ENCODE results near the gene OVAAL.
"Not testable (repeated sequence)": the region's sequence is repeated elsewhere in the genome, so short reads cannot be mapped to it uniquely, and the experiment has no call there.

Gene OVAAL

GRCh38 chr1:180542113-180542837 is 16.5 kb upstream of the OVAAL start:
- DNase-seq: no peak

GRCh38 chr1:180542838-180543145 is 16.0 kb upstream of the OVAAL start:
- DNase-seq: no peak

- no peak for DNase-seq
These were observed 14.7 kb upstream of the OVAAL start for GRCh38 chr1:180544050-180544449.

GRCh38 chr1:180545991-180546390 is 12.8 kb upstream of the OVAAL start:
- no peak for DNase-seq

- no peak for DNase-seq
These were observed 10.0 kb upstream of the OVAAL start for GRCh38 chr1:180548686-180549317.

GRCh38 chr1:180549770-180550169 is 9.0 kb upstream of the OVAAL start:
- not testable (repeated sequence) for DNase-seq

GRCh38 chr1:180550241-180550640 is 8.5 kb upstream of the OVAAL start:
- no peak for DNase-seq

GRCh38 chr1:180551997-180552396 is 6.8 kb upstream of the OVAAL start:
- DNase-seq: no peak

- DNase-seq: not testable (repeated sequence)
These were observed 5.7 kb upstream of the OVAAL start for GRCh38 chr1:180553046-180553445.

- no peak for DNase-seq
These were observed 3.4 kb upstream of the OVAAL start for GRCh38 chr1:180555411-180555810.

GRCh38 chr1:180560200-180560867 is 1.6 kb downstream of the OVAAL start:
- DNase-seq: no peak

- no peak for DNase-seq
These were observed 2.3 kb downstream of the OVAAL start for GRCh38 chr1:180560868-180561600.

- no peak for DNase-seq
These were observed 3.9 kb downstream of the OVAAL start for GRCh38 chr1:180562640-180563025.

- DNase-seq: no peak
These were observed 4.5 kb downstream of the OVAAL start for GRCh38 chr1:180563026-180563827.

GRCh38 chr1:180565121-180565871 is 6.5 kb downstream of the OVAAL start:
- DNase-seq: no peak

- DNase-seq: no peak
These were observed 7.3 kb downstream of the OVAAL start for GRCh38 chr1:180566026-180566425.

- DNase-seq: no peak
These were observed 7.7 kb downstream of the OVAAL start for GRCh38 chr1:180566495-180566894.

GRCh38 chr1:180567654-180568053 is 8.9 kb downstream of the OVAAL start:
- DNase-seq: no peak

GRCh38 chr1:180568184-180568583 is 9.4 kb downstream of the OVAAL start:
- no peak for DNase-seq

GRCh38 chr1:180571060-180571831 is 12.5 kb downstream of the OVAAL start:
- no peak for DNase-seq
